GM18498 (cell line): ENCODE results near the gene NSUN2.

Experiments used
- ATAC-seq: cut with Tn5 transposase; IDR thresholded peaks from one replicate; pipeline ENCODE4 v1.9.1; 2021; ENCODE audit warnings: mild to moderate bottlenecking, moderate library complexity; ENCODE audit not compliant: unreplicated experiment

NSUN2 gene

GRCh38 chr5:6606884-6607558, 25.8 kb downstream of the NSUN2 start:
- no peak for ATAC-seq

DNA sequence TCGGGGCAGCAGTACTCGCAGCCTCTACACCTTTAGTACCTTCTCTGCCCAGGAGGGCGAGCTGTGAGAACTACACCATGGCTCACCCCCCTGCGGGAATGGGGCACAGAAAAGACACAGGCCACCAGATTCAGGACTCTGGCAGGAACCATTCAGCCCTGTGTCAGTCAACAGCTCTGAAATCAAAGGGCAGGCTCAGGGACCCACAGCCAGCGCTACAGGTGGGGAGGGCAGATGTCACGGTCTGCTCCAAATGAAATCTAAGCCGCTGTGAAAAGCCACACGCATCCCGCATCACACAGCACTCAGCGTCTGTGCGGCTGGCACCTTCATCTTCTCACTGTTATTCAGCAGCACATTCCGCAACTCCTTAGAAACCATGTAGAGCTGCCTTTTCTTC, 27.9 kb downstream of the NSUN2 start:
- ATAC-seq, result no peak

DNA sequence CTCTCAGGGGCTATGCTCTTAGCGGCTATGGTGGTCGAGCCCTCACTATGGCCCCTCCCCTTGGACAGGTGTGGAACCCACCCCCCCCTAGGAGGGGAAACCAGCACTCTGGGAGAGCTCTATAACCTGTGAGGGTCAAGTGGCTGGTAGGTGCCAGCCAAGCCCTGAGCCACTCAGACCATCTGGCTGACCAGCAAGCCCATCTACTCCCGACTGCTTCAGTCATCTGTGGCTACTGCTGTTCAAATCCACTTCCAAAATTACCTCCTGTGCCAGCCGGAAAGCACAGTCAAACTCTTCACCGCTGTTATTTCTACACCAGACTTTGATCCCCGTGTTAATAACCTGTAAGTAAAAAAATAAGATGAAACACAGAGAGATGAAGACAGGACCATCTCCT, 28.5 kb downstream of the NSUN2 start:
- ATAC-seq, result no peak

- no peak for ATAC-seq
Measured at GRCh38 chr5:6603643-6604042, 29.2 kb downstream of the NSUN2 start.

- no peak for ATAC-seq
Measured at GRCh38 chr5:6602441-6602840, 30.4 kb downstream of the NSUN2 start.

- no peak for ATAC-seq
Measured at GRCh38 chr5:6601816-6602215, 31.0 kb downstream of the NSUN2 start.

GRCh38 chr5:6601271-6601670, 31.6 kb downstream of the NSUN2 start:
- no peak for ATAC-seq

DNA sequence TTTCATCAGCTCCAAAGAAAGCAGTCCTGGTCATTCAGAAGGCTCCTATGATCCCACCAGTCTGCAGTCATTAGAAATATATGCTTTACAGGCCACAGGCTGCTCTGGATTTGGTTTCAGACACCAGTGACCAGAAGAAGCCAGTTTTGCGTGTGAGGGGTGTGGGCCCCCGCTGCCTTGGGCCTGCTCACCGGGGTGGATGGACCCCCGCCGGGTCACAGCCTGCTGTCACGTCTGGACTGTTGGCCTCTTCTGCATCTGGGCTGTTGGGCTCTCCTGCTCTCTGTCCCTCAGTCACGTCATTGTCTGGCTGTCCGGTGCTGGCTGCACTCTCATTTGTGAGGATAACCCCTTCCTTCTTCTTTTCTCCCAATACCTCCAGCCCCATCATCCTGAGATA, 33.1 kb downstream of the NSUN2 start:
- no peak for ATAC-seq

DNA sequence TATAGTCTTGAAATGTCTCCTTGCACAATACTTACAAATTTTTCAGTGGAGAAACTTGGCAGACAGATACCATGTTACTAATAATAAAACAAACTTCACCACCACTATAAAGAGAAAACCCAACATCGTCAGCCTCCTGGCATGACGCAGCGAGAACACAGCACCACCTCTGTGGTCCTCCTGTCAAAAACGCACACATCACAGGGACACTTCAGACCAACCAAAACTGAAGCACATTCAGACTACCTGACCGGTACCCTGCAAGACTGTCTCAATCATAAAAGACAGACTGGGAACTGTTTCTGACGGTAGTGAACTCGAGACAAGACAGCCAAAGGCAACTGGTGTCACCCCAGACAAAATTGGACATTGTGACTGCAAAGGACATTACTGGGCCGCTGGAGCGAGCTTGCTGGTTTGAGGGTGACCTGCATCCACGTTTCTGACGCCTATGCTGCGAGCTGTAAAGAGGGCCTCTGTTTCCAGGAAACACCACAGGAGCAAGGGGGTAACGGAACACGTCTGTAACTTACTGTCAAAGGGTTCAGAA, 34.4 kb downstream of the NSUN2 start:
- no peak for ATAC-seq

DNA sequence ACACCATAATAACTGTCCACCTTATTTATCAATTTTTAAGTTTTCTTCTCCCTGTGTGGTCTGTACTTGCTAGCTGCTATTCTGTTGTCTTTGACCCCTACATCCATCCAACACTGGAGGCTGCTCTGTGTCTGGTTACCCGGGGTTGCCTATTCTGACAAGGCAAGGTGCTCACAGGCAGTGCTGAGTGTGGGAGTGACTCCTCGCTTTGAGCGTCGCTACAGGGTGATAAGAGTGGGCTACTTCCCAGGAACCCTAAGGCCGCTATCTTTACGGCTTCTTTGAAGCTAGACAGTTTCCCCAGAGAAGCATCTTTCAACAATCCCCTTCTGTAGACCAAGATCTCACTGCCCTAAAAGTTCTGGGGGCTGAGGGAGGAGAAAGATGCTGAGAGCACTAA, 35.3 kb downstream of the NSUN2 start:
- no peak for ATAC-seq

DNA sequence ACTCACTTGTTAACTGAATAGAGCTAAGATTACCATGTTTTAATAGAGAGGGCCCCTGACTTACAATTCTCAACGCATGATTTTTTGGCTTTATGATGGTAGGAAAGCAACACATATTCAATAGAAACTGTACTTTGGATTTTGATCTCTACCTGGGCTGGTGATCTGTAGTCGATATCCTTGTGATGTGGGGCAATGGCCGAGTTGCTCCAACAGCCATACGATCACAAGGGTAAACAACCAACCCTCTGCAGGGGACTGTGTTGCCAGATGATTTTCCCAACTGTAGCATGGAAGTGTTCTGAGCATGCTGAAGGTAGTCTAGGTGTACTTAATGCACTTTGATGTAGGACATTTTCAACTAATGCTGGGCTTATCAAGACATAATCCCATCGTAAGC, 36.5 kb downstream of the NSUN2 start:
- no peak for ATAC-seq

DNA sequence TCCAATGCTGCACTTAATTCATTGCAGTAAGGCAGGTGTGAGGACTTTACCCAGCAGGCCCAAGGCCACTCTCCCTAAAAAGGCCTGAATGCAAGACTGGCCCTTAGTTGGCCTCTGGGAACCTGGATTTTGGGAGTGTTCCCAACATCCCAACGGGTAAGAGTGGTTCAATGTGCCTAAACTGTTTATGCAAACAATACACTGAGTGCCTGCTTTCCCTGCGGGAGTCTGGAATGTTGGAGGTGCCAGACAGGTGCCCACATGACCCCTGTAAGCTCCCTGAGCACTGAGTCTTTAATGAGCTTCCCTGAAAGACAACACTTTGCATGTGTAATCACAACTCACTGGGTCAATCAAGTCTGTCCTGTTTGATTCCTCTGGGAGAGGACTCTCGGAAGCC, 37.4 kb downstream of the NSUN2 start:
- ATAC-seq, result no peak

GRCh38 chr5:6594066-6594465, 38.8 kb downstream of the NSUN2 start:
- ATAC-seq, result no peak

DNA sequence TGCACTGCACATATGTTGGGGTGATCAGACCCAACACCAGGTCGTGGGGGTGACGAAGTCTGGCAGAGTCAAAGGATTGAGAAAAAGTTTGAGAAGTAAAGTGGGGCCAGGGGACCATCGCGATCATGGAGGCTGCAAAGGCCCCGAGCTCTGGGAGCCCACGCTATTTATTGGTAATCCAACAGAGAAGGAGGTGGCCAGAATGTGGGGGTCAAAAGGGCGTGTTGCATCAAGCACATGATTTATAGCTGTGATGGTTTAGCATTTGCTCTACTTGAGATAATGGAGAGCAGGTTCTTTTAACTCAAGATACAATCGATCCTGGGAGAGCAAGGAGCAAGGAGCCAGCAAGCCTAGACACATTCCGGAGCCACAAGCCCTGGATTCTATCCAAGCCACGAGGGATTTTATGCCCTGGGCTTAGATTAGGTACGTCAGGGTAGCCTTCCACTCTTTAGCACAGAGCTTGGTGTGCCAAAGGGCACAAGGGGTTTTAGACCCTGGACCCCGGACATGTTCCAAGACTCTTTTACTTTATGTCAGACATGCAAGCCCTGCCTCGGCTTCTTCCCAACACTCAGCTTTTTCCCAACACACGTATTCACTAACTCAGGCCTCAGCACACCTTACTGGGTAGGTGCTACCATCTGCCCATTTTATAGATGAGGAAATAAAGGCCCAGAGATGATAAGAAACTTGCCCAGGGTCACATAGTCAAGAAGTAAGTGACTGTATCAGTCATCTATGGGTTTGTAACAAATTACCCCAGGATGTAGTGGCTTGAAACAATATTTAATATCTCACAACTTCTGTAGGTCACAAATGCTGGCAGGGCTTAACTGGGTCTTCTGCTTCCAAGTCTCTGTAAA, 39.5 kb downstream of the NSUN2 start:
- no peak for ATAC-seq

DNA sequence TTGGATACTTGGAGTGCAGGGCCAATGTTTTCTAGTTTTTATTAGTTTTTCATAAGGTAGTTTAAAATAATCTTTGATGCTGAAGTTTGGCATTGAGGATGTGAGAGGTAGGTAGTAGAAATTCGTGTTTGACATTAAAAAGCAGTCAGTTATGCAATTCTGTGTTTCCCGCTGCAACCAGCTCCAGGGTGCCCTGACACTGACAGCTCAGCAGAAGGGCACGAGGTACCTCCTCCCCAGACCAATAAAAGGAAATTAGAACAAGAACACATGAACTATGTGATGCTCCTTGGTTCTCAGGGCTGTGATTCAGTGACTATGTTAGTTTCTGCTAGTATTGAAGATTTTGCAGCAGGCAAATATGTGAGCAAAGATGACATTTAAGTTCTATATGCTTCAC, 40.2 kb downstream of the NSUN2 start:
- ATAC-seq, result no peak

DNA sequence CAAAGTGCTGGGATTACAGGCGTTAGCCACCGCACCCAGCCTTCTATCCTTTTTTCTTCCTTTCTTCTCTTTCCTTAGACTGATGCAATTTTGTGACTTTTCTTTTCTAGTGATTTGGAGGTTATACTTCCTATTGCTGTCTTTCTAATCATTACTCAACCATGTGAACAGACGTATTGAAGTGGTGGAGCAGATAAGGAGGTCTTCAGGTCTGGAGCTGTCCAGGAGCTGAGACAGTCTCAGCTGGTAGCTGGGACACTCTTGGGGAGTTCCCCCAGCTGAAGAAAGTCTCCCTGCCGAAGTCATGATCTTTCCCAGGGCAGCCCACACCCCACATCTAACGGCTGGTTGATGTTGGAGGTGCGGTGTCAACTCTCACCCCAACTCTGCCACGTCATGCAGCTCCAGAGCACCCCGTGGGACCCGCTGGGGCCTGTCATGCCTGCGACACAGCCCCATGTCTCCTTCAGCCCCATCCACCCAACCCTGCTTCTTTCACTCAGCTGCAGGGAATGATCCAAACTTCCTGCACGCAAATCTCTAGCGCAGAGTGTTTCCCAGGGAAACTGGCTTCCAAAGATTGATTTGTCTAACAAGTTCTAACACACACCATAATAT, 41.1 kb downstream of the NSUN2 start:
- no peak for ATAC-seq

- ATAC-seq, result no peak
Measured at GRCh38 chr5:6590581-6590980, 42.3 kb downstream of the NSUN2 start.

GRCh38 chr5:6587171-6587570, 45.7 kb downstream of the NSUN2 start:
- no peak for ATAC-seq

- ATAC-seq, result no peak
Measured at GRCh38 chr5:6586647-6587042, 46.2 kb downstream of the NSUN2 start.

GRCh38 chr5:6585939-6586646, 46.8 kb downstream of the NSUN2 start:
- ATAC-seq, result no peak

- ATAC-seq, result no peak
Measured at GRCh38 chr5:6585168-6585567, 47.7 kb downstream of the NSUN2 start.
